Measurements from ENCODE around the gene DENND1B.

- TF ChIP-seq CTCF (conservative IDR thresholded peaks at IDR 0.05): no peak
- no peak for TF ChIP-seq ZFX (IDR thresholded peaks at IDR 0.05)
Measured at GRCh38 chr1:197510691-197511378, 264.4 kb downstream of the DENND1B start.

Data from C4-2B (cell line).